Posterior cingulate gyrus (tissue), 11 donors: ENCODE results near the gene FAM98A.

Experiments used
- DNase-seq, 10 donors: peaks; one replicate each; pipeline versions ENCODE4 v3.0.0 to v3.0.0-alpha.2; 2020 to 2021; ENCODE audit warnings: mixed read lengths in 3 of 10
- intact Hi-C: fragments of 100-400 bp; cut with DNase I; formaldehyde crosslinking; loops from one replicate; pipeline ENCODE4 v1.15.1; 2023

FAM98A gene

GRCh38 chr2:33599175-33599942, at the start of gene FAM98A:
Gene FAM98A (minus strand): TSS chr2:33599299. CDS start chr2:33599221, 78 bp downstream.
- peak; percentile 97 to 100 (median 98) for DNase-seq

GRCh38 chr2:33645861-33646260, 46.8 kb upstream of the FAM98A start:
- intact Hi-C loops = no loop called here
- DNase-seq = no peak

More at GRCh38 chr2:33599175-33599942, at the start of gene FAM98A:
- intact Hi-C loops = loop anchor here (5.0 kb wide), 1 partner anchor 122 kb away; the partner anchor contains the start of gene RASGRP3

DNA sequence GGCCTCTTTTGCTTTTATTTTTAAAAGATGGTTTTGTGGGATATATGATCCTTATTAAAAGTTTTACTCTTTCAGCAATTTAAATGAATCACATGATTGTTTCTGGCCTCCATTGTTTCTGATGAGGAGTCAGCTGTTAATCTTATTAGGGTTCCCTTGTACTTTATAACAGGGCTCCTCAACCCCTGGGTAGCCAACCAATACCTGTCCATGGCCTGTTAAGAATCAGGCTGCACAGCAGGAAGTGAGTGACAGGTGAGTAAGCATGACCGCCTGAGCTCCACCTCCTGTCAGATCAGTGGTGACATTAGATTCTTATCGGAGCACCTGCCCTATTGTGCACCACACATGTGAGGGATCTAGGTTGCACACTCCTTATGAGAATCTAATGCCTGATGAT, 45.1 kb upstream of the FAM98A start:
- intact Hi-C loops = no loop called here
- no peak for DNase-seq

- intact Hi-C loops = no loop called here
- DNase-seq = no peak
These were observed 36.9 kb upstream of the FAM98A start for GRCh38 chr2:33636001-33636400.

GRCh38 chr2:33634261-33634910, 35.3 kb upstream of the FAM98A start:
- intact Hi-C loops = no loop called here
- DNase-seq = no peak

DNA sequence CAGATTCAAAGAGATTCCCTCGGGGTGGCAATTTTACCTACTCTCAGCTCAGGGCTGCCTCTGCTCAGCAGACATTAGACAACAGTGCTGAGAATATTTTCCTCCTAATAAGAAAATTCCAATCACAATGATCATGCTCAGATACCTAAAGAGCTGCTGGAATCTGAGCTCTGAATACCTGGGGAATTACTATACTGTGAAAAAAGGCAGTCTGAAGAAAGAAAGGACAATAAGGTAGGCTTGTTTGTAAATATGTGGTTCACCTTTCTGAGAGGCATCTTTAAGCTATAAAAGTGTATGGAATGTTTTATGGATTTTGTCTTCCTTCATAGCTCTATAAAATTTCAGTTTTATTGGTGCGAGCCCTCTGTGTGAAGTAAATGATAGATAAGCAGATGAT, 34.2 kb upstream of the FAM98A start:
- intact Hi-C loops = no loop called here
- DNase-seq = no peak

- intact Hi-C loops = no loop called here
- no peak for DNase-seq
These were observed 33.7 kb upstream of the FAM98A start for GRCh38 chr2:33632831-33633230.

DNA sequence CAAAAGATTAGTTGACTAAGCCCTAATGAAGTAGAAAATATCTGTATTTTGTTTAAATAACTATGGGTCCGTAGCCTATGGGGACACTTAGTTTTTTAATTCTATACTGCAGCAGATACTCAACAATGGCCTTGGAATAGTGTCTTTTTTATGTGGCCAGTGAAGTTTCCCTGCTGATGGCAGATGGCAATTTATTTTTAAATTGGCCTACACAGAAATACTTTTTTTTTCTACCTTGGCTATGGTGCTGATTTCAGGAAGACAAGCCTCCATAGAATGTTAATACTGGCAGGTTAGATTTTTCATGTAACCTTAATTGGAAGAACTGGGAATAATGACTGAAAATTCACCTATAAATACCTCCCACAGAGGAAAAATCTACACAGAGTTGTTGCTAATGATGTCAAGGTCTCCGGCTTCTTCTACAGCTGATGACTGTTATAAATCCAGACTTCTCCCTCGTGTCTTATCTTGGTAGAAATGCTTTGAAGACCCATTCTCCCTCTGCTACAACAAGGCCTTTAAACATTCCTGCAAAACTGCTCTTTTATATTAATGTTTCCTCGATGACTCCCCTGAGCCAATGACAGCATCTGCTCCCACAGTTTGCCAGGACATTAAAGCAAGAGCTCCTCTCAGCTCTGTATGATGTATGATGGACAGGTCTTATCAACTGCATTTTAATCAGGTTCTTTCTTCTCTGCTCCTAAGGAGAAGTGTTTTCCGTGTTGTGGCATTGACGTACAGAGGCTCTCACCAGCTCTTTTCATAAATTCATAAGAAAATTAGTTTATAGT, 29.1 kb upstream of the FAM98A start:
- intact Hi-C loops = no loop called here
- no peak for DNase-seq

DNA sequence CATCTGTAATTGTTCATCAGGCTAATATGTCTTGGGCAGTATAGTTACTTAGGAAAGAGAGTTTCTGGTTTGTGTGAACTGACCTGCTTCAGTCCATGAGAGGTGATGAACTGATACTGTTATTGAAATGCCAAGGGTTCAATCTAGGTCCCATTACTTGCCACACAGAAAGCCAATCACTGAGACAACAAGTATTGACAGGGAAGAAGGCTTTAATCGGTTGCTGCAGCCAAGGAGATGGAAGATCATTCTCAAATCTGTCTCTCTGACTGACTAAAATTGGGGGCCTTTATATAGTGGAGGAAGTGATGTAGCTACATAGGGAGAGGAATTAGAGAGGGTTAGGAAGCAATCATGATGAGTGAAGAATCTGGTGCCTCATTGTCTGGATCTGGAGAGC, 19.9 kb upstream of the FAM98A start:
- intact Hi-C loops = no loop called here
- no peak for DNase-seq

DNA sequence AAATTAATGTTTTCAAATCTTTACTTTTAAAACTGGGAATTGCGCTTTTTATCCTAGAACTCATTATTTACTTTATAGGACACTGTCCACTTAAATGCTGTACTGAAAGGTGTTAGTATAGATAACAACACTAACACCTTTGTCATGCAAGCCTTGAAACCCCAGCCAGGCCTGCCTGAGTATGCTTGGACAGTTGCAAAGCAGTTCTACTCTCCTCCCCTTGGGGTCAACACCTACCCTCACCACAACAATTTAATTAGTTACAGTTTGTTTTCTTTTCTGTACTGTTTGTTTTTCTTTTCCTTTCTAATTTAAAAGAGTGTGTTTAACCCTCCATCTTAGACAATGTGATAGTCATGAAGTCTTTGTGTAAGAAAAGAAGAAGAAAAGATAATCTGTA, 18.9 kb upstream of the FAM98A start:
- intact Hi-C loops = no loop called here
- no peak for DNase-seq

- no peak for DNase-seq
- intact Hi-C loops = no loop called here
These were observed 18.3 kb upstream of the FAM98A start for GRCh38 chr2:33617401-33617800.

DNA sequence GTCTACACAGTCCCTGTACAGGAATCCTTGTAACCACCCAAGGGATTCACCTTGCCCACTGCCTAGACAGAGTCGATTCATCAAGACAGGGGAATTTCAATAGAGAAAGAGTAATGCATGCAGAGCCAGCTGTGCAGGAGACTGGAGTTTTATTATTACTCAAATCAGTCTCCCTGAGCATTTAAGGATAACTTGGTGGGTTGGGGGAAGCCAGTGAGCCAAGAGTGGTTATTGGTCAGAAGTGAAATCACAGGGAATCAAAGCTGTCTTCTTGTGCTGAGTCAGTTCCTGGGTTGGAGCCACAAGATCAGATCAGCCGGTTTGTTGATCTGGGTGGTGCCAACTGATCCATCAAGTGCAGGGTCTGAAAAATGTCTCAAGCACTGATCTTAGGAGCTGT, 17.8 kb upstream of the FAM98A start:
- DNase-seq = no peak
- intact Hi-C loops = no loop called here

GRCh38 chr2:33614190-33614589, 15.1 kb upstream of the FAM98A start:
- no peak for DNase-seq
- intact Hi-C loops = no loop called here

DNA sequence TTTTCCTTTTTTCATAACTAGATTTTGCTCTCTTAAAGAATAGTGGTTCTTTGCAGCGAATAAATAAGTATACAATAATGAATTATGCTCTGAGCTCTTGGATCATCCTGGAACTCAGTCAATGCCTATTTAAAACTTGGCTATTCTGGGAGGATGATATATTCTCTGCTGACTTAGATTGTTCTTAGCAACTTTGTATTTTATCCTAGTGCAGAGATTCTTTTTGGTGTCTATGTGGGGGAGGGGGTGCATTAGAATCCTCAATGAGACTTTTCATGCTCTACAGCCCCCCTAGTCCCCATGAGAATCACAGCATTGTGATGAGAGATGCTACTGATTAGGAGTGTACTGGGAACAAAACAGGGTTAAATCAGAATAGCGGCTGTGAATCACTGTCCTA, 8.8 kb upstream of the FAM98A start:
- DNase-seq = no peak
- intact Hi-C loops = no loop called here

GRCh38 chr2:33607251-33607721, 8.2 kb upstream of the FAM98A start:
- peak in 1 of 10 donors; percentile 55 for DNase-seq
- intact Hi-C loops = no loop called here

DNA sequence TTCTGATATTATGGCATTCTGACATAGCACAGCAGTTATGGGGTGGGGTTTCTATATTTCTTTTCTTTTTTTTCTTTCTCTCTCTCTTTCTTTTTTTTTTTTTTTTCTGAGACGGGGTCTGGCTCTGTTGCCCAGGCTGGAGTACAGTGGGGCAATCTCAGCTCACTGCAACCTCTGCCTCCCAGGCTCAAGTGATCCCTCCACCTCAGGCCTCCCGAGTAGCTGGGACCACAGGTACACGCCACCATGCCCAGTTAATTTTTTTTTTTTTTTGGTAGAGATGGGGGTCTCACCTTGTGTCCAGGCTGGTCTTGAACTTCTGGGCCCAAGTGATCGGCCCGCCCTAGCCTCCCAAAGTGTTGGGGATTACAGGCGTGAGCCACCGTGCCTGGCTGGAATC, 7.5 kb upstream of the FAM98A start:
- no peak for DNase-seq
- intact Hi-C loops = no loop called here

- intact Hi-C loops = no loop called here
These were observed 7.0 kb upstream of the FAM98A start for GRCh38 chr2:33606100-33606499.

GRCh38 chr2:33605056-33605455, 6.0 kb upstream of the FAM98A start:
- intact Hi-C loops = no loop called here

More at GRCh38 chr2:33606100-33606499, 7.0 kb upstream of the FAM98A start:
- no peak for DNase-seq

GRCh38 chr2:33603416-33603815, 4.3 kb upstream of the FAM98A start:
- intact Hi-C loops = no loop called here
- no peak for DNase-seq

More at GRCh38 chr2:33605056-33605455, 6.0 kb upstream of the FAM98A start:
- DNase-seq = no peak

DNA sequence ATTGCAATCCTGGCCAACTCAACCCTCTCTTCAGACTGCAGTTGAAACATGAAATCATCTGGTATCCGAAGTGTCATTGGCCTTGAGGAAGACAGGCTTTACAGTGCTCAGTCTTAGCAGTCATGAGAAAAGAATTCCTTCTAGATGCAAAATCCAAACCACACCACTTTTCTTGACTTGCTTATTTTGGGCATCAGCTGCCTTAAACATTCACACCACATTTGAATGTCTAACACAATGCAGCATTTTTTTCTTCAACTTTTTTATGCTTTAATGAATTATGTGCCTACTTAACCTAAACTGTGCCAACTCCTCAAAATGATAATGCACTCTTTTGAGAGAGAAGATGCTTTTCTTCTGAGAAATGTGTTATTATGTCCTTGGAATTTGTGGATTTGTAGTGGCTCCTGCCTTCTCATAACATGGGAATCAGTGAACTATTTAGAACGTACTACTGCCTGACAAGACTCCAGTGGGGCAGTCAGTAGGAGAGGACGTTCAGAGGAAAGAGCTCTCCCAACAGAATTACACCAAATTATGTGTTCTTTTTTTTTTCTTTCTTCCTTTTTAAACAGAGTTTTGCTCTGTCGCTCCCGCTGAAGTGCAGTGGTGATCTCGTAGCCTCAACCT, 3.2 kb upstream of the FAM98A start:
- no peak for DNase-seq
- intact Hi-C loops = no loop called here

GRCh38 chr2:33599943-33600192, 769 bp upstream of the FAM98A start:
- intact Hi-C loops = loop anchor here (5.0 kb wide), 1 partner anchor 123 kb away; the partner anchor contains the start of gene RASGRP3

More at GRCh38 chr2:33599943-33600192, 769 bp upstream of the FAM98A start:
- no peak for DNase-seq
